GM12878 (cell line): ENCODE results near the gene BCAS3. TPM values are rescaled to one million over a fixed set of nuclear protein-coding genes. Genes with fewer than 3 reads are reported as not detected.
A peak's percentile ranks its signal among the peaks of the same experiment; 100 is the strongest.

ENCODE experiments used
- ATAC-seq: fragments of 200-7000 bp; cut with Tn5 transposase; 3 replicates; pipeline ENCODE4 v1.9.1; 2020; ENCODE audit warnings: mild to moderate bottlenecking, moderate library complexity
- BruUV-seq: library from RNA; stranded (reverse); fragments of 400-500 nt; replicated peaks from 2 replicates; lab custom pipeline; 2021; lab: Mats Ljungman, UMichigan
- CTCF ChIA-PET: fragments of 300-600 bp; sonication (Branson Sonifier 250); formaldehyde crosslinking; extraction: SDS; loops from one replicate; lab custom pipeline; 2021; ENCODE audit warnings: inconsistent platforms; lab: Yijun Ruan, JAX
- POLR2A ChIA-PET: fragments of 350-600 bp; formaldehyde crosslinking; extraction: SDS; loops from one replicate; lab custom pipeline; 2021; ENCODE audit warnings: inconsistent platforms; lab: Charles Lee
- RAD21 ChIA-PET: fragments of 300-600 bp; sonication (Branson Sonifier 250); formaldehyde crosslinking; loops from one replicate; lab custom pipeline; 2023; ENCODE audit warnings: antibody characterized with exemption; ENCODE audit not compliant: unreplicated experiment; lab: Charles Lee
- SMC1A ChIA-PET: fragments of 300-600 bp; sonication (Branson Sonifier 250); formaldehyde crosslinking; loops from one replicate; lab custom pipeline; 2023; ENCODE audit not compliant: unreplicated experiment, uncharacterized antibody; lab: Charles Lee
- DNase-seq: peaks from one replicate; pipeline ENCODE4 v3.0.0-alpha.2; 2011; ENCODE audit warnings: low read depth, low spot score
- FAIRE-seq: peaks from 3 replicates; lab custom pipeline; 2011; peaks lifted over from hg19 to GRCh38; lab: Jason Lieb, UNC
- H2AFZ ChIP-seq: 2 replicates; pipeline ENCODE4 v1.6.0; 2011; ENCODE audit warnings: low read depth, low read length, control low read depth; ENCODE audit not compliant: control insufficient read depth
- H3K27ac ChIP-seq: 2 replicates; pipeline ENCODE4 v1.5.1; 2011; ENCODE audit warnings: control low read depth; ENCODE audit not compliant: control insufficient read depth, insufficient read depth
- H3K27me3 ChIP-seq, 2 experiments: replicated peaks in 1 of 2; 2 replicates each; pipeline versions ENCODE4 v1.6.0 to v1.6.1; 2011; ENCODE audit warnings: low read length in 1 of 2; ENCODE audit not compliant: control insufficient read depth in 2 of 2, insufficient read depth in 2 of 2
- H3K36me3 ChIP-seq, 2 experiments: 2 replicates each; pipeline ENCODE4 v1.5.1; 2011; ENCODE audit warnings: low read length in 1 of 2; ENCODE audit not compliant: control insufficient read depth in 2 of 2, insufficient read depth in 2 of 2
- H3K4me1 ChIP-seq: 2 replicates; pipeline ENCODE4 v1.6.1; 2011; ENCODE audit warnings: mild to moderate bottlenecking, low read length, moderate library complexity, mixed read lengths; ENCODE audit not compliant: control insufficient read depth, insufficient read depth
- H3K4me2 ChIP-seq: 2 replicates; pipeline ENCODE4 v1.6.0; 2011; ENCODE audit warnings: control low read depth; ENCODE audit not compliant: control insufficient read depth, insufficient read depth
- H3K4me3 ChIP-seq: fragments of 200-600 bp; sonication (generic); 2 replicates; pipeline ENCODE4 v1.5.1; 2016
- H3K79me2 ChIP-seq: 2 replicates; pipeline ENCODE4 v1.6.0; 2011; ENCODE audit warnings: low read length; ENCODE audit not compliant: control insufficient read depth, insufficient read depth
- H3K9ac ChIP-seq: 2 replicates; pipeline ENCODE4 v1.8.0; 2011; ENCODE audit warnings: low read length, control low read depth, mixed read lengths; ENCODE audit not compliant: control insufficient read depth, insufficient read depth
- H3K9me3 ChIP-seq: replicated peaks from 3 replicates; pipeline ENCODE4 v1.5.1; 2011; ENCODE audit warnings: mild to moderate bottlenecking, low read length; ENCODE audit not compliant: control insufficient read depth, insufficient read depth
- H4K20me1 ChIP-seq: 2 replicates; pipeline ENCODE4 v1.6.0; 2011; ENCODE audit not compliant: control insufficient read depth, insufficient read depth
- ETV6 ChIP-seq, 2 experiments: fragments of 450-650 bp in 1 of 2; IDR thresholded peaks in 1 of 2; conservative IDR thresholded peaks in 1 of 2; 2 replicates each; pipeline ENCODE4 v1.6.1; 2014; ENCODE audit warnings: antibody characterized with exemption in 1 of 2, borderline replicate concordance in 1 of 2, low read depth in 1 of 2, mild to moderate bottlenecking in 1 of 2, moderate library complexity in 1 of 2
- FOXM1 ChIP-seq: IDR thresholded peaks from 2 replicates; pipeline ENCODE4 v1.6.1; 2012; ENCODE audit warnings: low read depth, mild to moderate bottlenecking, inconsistent platforms, low read length, moderate library complexity
- HCFC1 ChIP-seq: fragments of 150-350 bp; IDR thresholded peaks from 2 replicates; pipeline ENCODE4 v1.6.1; 2014; ENCODE audit warnings: low read length
- NR2C1 ChIP-seq: fragments of 450-650 bp; IDR thresholded peaks from 2 replicates; pipeline ENCODE4 v1.6.1; 2017; ENCODE audit warnings: antibody characterized with exemption, mild to moderate bottlenecking, moderate library complexity
- PAX8 ChIP-seq: fragments of 450-650 bp; IDR thresholded peaks from 2 replicates; pipeline ENCODE4 v1.6.1; 2017; ENCODE audit warnings: mild to moderate bottlenecking, moderate library complexity
- POU2F2 ChIP-seq: IDR thresholded peaks from 3 replicates; pipeline ENCODE4 v1.6.1; 2011; ENCODE audit warnings: low read depth, mild to moderate bottlenecking, low read length, borderline replicate concordance
- WGBS: methylation state at CpG from one replicate; pipeline ENCODE4 v1.1.6; 2016; ENCODE audit warnings: low lambda C conversion rate; ENCODE audit not compliant: insufficient replicate concordance, insufficient coverage; ENCODE audit errors: missing lambda C conversion rate; 5-methylcytosine and 5-hydroxymethylcytosine counted together
- in situ Hi-C: fragments of 300-500 bp; cut with MboI; formaldehyde crosslinking; loops from 9 replicates; pipeline ENCODE4 v1.14.3; 2018; ENCODE audit warnings: mixed read lengths
- intact Hi-C: fragments of 100-400 bp; cut with micrococcal nuclease; formaldehyde crosslinking; loops from one replicate; pipeline ENCODE4 v1.14.2; 2022; ENCODE audit not compliant: unreplicated experiment
- polyA plus RNA-seq, 11 experiments: library from polyadenylated mRNA; depleted of rRNA in 4 of 11; unstranded in 6 of 11; stranded (reverse) in 5 of 11; fragments of >200 nt; fragmentation: Nextera tagmentation in 4 of 11; fragmentation: Illumina TruSeq in 1 of 11; extraction: Ambion mirVana in 4 of 11; extraction: Trizol in 1 of 11; gene quantifications; 1 replicate in 1 of 11; 2 replicates in 10 of 11; pipeline versions ENCODE4 v1.2.1 to v1.2.3, GENCODE V29; 2011 to 2016; ENCODE audit warnings: inconsistent platforms in 2 of 11, missing spikeins in 2 of 11, low read depth in 1 of 11
- total RNA-seq, 4 experiments: library from RNA; depleted of rRNA in 3 of 4; stranded (reverse); fragments of >200 nt in 3 of 4; fragmentation: Illumina TruSeq in 1 of 4; extraction: Trizol in 1 of 4; gene quantifications; 2 replicates each; pipeline versions ENCODE4 v1.2.1 to v1.2.3, GENCODE V29; 2013 to 2021
- TF ChIP-seq, protein P1 (sequence below): fragments of 450-650 bp; IDR thresholded peaks from 2 replicates; pipeline ENCODE4 v1.6.1; 2018; ENCODE audit warnings: mild to moderate bottlenecking, low read depth, moderate library complexity; ENCODE audit not compliant: partially characterized antibody
- TF ChIP-seq, protein P2 (sequence below): fragments of 450-650 bp; formaldehyde crosslinking; IDR thresholded peaks from 2 replicates; pipeline ENCODE4 v1.4.0; 2022; ENCODE audit warnings: mild to moderate bottlenecking, moderate library complexity

Gene BCAS3
- total and polyA plus RNA-seq, 10 of the 15 experiments (the other 5 are each of a cell fraction or from before 2014, with no cell fraction given), result 2.1 to 11.0 (median 6.6) TPM

DNA sequence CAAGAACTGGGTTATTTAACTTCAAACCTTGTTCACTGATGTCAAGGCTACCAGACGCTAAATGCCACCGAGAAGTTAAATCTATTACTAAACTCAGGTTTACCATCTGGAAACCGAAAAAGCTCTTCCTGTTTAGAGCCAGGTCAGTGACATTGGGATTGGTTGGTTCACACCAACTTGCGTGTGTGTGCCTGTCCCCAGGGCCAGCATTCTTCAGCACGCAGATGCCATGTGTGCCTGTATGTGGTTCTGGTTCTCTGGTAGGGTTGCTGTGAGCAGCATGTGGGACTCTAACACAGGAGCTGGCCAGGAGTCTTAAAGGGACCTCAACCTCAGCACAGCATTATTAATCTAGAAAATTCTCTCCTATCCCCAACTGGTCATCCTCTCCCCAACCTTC is 703.9 kb downstream of the BCAS3 start:
- no peak overlapping the region for H2AFZ ChIP-seq
- H3K27ac ChIP-seq, result no peak overlapping the region
- RAD21 ChIA-PET, result no interaction called here
- H3K27me3 ChIP-seq, result no peaks in the 10 kb centered on the region
- no peaks in the 10 kb centered on the region for H4K20me1 ChIP-seq
- H3K4me3 ChIP-seq, result no peak overlapping the region
- no TSS peak for BruUV-seq
- TF ChIP-seq PAX8 (no peak), ETV6 (conservative IDR thresholded peaks at IDR 0.05 in 1 of 2, IDR thresholded peaks at IDR 0.05 in 1 of 2; ENCODE audit: borderline replicate concordance in 1 of 2, low read depth in 1 of 2) (0 out of 4 replicates have a peak, but pooled peaks of 1 of the 2 experiments have one; percentile 29)
- TF ChIP-seq, all 136 proteins: peak for 1
- intact Hi-C loops, result no loop called here
- H3K4me2 ChIP-seq, result no peak overlapping the region
- DNase-seq, result no peak
- ChIA-PET SMC1A (no interaction called here), CTCF (no interaction called here), POLR2A (no interaction called here)
- H3K4me1 ChIP-seq, result no peaks in the 10 kb centered on the region
- no peak overlapping the region for H3K9ac ChIP-seq
- no peak for FAIRE-seq
- ATAC-seq, result no peak
- H3K79me2 ChIP-seq, result no peaks in the 10 kb centered on the region
- in situ Hi-C loops, result no loop called here
- H3K36me3 ChIP-seq, result no peaks in the 10 kb centered on the region
- no peaks in the 10 kb centered on the region for H3K9me3 ChIP-seq
- WGBS, result 80% methylated on average over 5 of the region's 5 CpGs

DNA sequence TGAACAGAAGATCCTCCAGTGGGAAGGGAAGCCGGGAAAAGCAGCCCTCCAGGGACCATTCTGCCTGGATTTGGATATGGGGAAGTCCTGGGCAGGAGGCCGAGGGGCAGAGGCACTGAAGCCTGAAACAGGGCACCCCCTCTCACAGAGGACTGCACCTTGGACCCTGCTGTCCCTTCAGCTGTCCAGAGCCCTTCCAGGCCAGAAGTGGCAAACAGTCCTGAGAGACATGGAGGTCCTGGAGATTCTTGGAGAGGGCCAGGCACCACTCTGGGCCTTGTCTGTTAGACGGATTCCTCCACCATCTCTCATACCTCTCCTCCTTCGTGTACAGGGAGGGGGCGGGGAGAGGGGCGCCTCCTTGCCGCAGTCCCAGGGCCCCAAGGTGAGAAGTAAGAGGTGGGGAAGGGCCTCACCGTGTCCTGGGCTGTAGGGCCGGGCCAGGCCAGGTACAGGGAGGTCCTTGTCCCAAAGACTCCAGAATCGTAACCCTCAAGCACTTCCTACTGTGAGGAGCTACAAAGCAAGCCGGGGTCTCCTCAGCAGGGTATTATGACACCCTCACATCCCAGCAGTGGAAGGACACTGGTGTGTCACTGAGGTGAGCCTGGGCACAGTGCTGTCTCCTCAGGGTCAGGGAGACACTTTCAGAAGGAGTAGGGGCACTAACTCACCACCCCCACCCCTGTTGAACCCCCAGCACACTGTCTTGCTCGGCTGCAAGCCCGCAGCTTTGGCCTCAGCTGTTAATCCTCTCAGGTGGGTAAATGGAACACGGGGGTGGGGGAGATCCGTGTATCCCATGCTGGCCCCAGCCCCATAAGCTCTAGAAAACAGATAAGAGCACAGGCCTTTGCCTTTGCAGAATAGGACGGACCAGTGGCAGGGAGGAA is 705.4 kb downstream of the BCAS3 start:
- ChIA-PET POLR2A (no interaction called here), SMC1A (no interaction called here), CTCF (no interaction called here), RAD21 (no interaction called here)
- H4K20me1 ChIP-seq, result no peaks in the 10 kb centered on the region
- no peaks in the 10 kb centered on the region for H3K36me3 ChIP-seq
- H3K79me2 ChIP-seq, result no peaks in the 10 kb centered on the region
- TF ChIP-seq FOXM1 (no peak), HCFC1 (no peak), POU2F2 (no peak), NR2C1 (no peak)
- TF ChIP-seq, protein P1, sequence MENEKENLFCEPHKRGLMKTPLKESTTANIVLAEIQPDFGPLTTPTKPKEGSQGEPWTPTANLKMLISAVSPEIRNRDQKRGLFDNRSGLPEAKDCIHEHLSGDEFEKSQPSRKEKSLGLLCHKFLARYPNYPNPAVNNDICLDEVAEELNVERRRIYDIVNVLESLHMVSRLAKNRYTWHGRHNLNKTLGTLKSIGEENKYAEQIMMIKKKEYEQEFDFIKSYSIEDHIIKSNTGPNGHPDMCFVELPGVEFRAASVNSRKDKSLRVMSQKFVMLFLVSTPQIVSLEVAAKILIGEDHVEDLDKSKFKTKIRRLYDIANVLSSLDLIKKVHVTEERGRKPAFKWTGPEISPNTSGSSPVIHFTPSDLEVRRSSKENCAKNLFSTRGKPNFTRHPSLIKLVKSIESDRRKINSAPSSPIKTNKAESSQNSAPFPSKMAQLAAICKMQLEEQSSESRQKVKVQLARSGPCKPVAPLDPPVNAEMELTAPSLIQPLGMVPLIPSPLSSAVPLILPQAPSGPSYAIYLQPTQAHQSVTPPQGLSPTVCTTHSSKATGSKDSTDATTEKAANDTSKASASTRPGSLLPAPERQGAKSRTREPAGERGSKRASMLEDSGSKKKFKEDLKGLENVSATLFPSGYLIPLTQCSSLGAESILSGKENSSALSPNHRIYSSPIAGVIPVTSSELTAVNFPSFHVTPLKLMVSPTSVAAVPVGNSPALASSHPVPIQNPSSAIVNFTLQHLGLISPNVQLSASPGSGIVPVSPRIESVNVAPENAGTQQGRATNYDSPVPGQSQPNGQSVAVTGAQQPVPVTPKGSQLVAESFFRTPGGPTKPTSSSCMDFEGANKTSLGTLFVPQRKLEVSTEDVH, result no peak
- TF ChIP-seq, protein P2, sequence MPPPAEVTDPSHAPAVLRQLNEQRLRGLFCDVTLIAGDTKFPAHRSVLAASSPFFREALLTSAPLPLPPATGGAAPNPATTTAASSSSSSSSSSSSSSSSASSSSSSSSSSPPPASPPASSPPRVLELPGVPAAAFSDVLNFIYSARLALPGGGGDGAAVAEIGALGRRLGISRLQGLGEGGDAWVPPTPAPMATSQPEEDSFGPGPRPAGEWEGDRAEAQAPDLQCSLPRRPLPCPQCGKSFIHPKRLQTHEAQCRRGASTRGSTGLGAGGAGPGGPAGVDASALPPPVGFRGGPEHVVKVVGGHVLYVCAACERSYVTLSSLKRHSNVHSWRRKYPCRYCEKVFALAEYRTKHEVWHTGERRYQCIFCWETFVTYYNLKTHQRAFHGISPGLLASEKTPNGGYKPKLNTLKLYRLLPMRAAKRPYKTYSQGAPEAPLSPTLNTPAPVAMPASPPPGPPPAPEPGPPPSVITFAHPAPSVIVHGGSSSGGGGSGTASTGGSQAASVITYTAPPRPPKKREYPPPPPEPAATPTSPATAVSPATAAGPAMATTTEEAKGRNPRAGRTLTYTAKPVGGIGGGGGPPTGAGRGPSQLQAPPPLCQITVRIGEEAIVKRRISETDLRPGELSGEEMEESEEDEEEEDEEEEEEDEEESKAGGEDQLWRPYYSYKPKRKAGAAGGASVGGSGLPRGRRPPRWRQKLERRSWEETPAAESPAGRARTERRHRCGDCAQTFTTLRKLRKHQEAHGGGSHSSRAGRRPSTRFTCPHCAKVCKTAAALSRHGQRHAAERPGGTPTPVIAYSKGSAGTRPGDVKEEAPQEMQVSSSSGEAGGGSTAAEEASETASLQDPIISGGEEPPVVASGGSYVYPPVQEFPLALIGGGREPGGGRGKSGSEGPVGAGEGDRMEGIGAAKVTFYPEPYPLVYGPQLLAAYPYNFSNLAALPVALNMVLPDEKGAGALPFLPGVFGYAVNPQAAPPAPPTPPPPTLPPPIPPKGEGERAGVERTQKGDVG, result no peak
- no peak overlapping the region for H3K4me2 ChIP-seq
- no peaks in the 10 kb centered on the region for H3K27me3 ChIP-seq
- FAIRE-seq (no peak), DNase-seq (no peak), ATAC-seq (no peak)
- in situ Hi-C loops, result no loop called here
- H3K4me3 ChIP-seq, result no peak overlapping the region
- no peaks in the 10 kb centered on the region for H3K4me1 ChIP-seq
- no peak overlapping the region for H3K9ac ChIP-seq
- 28% methylated on average over 13 of the region's 16 CpGs for WGBS
- H3K9me3 ChIP-seq, result no peaks in the 10 kb centered on the region
- no peak overlapping the region for H3K27ac ChIP-seq
- no peak overlapping the region for H2AFZ ChIP-seq
- intact Hi-C loops, result no loop called here
- BruUV-seq, result no TSS peak
